C4-2B (cell line): ENCODE measurements around the gene RMI2.

Experiments
- CTCF ChIP-seq: fragments of 450-650 bp; conservative IDR thresholded peaks from 2 replicates; pipeline ENCODE4 v1.5.1; 2017; ENCODE audit warnings: mild to moderate bottlenecking
- ZFX ChIP-seq: fragments of 450-650 bp; IDR thresholded peaks from 2 replicates; pipeline ENCODE4 v1.6.1; 2017

GRCh38 chr16:11392041-11392581 lies 46.9 kb downstream of the RMI2 start:
- TF ChIP-seq CTCF (no peak), ZFX (no peak)
